Mesendoderm (in vitro differentiated cells): ENCODE data around the gene MOB4.

ENCODE experiments used
- DNase-seq: peaks from one replicate; pipeline ENCODE4 v3.0.0; 2013
- H2AK5ac ChIP-seq: 2 replicates; pipeline ENCODE4 v1.6.1; 2013; ENCODE audit warnings: low read length, inconsistent platforms
- H2BK120ac ChIP-seq: 2 replicates; pipeline ENCODE4 v1.6.1; 2013; ENCODE audit warnings: low read depth, mild to moderate bottlenecking, low read length, moderate library complexity, mixed read lengths
- H2BK15ac ChIP-seq: replicated peaks from 2 replicates; pipeline ENCODE4 v1.6.1; 2013; ENCODE audit warnings: low read depth, mild to moderate bottlenecking, moderate library complexity
- H2BK5ac ChIP-seq: 2 replicates; pipeline ENCODE4 v1.6.1; 2013; ENCODE audit warnings: low read length, inconsistent platforms
- H3K18ac ChIP-seq: 2 replicates; pipeline ENCODE4 v1.6.1; 2013; ENCODE audit warnings: mild to moderate bottlenecking, low read length, mixed read lengths
- H3K23ac ChIP-seq: one replicate; pipeline ENCODE4 v1.6.1; 2013; ENCODE audit warnings: low read length
- H3K27ac ChIP-seq: 2 replicates; pipeline ENCODE4 v1.5.1; 2013; ENCODE audit warnings: low read depth, mild to moderate bottlenecking, inconsistent platforms, low read length, moderate library complexity
- H3K27me3 ChIP-seq: 2 replicates; pipeline ENCODE4 v1.6.1; 2013; ENCODE audit warnings: low read length, control low read depth, mild to moderate bottlenecking, inconsistent platforms; ENCODE audit not compliant: insufficient read depth, poor library complexity
- H3K36me3 ChIP-seq: 2 replicates; pipeline ENCODE4 v1.6.1; 2013; ENCODE audit warnings: low read length, inconsistent platforms; ENCODE audit not compliant: control insufficient read depth, insufficient read depth
- H3K4ac ChIP-seq: one replicate; pipeline ENCODE4 v1.6.1; 2013; ENCODE audit warnings: low read depth, mild to moderate bottlenecking, low read length, moderate library complexity
- H3K4me1 ChIP-seq: 2 replicates; pipeline ENCODE4 v1.6.1; 2013; ENCODE audit warnings: low read depth, low read length, inconsistent platforms; ENCODE audit not compliant: control insufficient read depth
- H3K4me2 ChIP-seq: 2 replicates; pipeline ENCODE4 v1.6.1; 2013; ENCODE audit warnings: low read length
- H3K4me3 ChIP-seq: 2 replicates; pipeline ENCODE4 v1.5.1; 2013; ENCODE audit warnings: mild to moderate bottlenecking, low read length
- H3K56ac ChIP-seq: one replicate; pipeline ENCODE4 v1.6.1; 2013; ENCODE audit warnings: low read length
- H3K79me1 ChIP-seq: 2 replicates; pipeline ENCODE4 v1.6.1; 2013; ENCODE audit warnings: low read length, inconsistent platforms
- H3K79me2 ChIP-seq: 2 replicates; pipeline ENCODE4 v1.6.1; 2013; ENCODE audit warnings: mild to moderate bottlenecking, low read length; ENCODE audit not compliant: control insufficient read depth, insufficient read depth
- H3K9ac ChIP-seq: 2 replicates; pipeline ENCODE4 v1.6.1; 2013; ENCODE audit warnings: low read length, inconsistent platforms
- H4K5ac ChIP-seq: one replicate; pipeline ENCODE4 v1.6.1; 2013; ENCODE audit warnings: low read length
- H4K8ac ChIP-seq: one replicate; pipeline ENCODE4 v1.6.1; 2013; ENCODE audit warnings: low read depth, mild to moderate bottlenecking, control low read depth, low read length, moderate library complexity
- WGBS: extraction: QIAGEN DNeasy Blood & Tissue Kit; methylation state at CpG from one replicate; pipeline ENCODE4 v1.1.7; 2013; ENCODE audit warnings: low lambda C conversion rate, missing lambda C conversion rate; ENCODE audit not compliant: insufficient coverage; ENCODE audit errors: extremely low coverage; 5-methylcytosine and 5-hydroxymethylcytosine counted together

The MOB4 gene

GRCh38 chr2:197515315-197515738, 539 bp upstream of the MOB4 start:
- no peaks in the 10 kb centered on the region for H3K36me3 ChIP-seq
- H3K4ac ChIP-seq = no peak overlapping the region
- peak overlapping the region; percentile 53 for H3K18ac ChIP-seq
- H3K9ac ChIP-seq = peak overlapping the region; percentile 73
- H3K4me2 ChIP-seq = peak overlapping the region; percentile 49
- WGBS = no CpG with 5 or more reads among the region's 16 CpGs
- H3K23ac ChIP-seq = no peak overlapping the region
- H2AK5ac ChIP-seq = no peak overlapping the region
- peak overlapping the region; percentile 24 for H2BK5ac ChIP-seq
- no peak overlapping the region for H4K5ac ChIP-seq
- peak overlapping the region; percentile 23 for H2BK15ac ChIP-seq
- peak overlapping the region; percentile 27 for H3K4me3 ChIP-seq
- no peak overlapping the region for H4K8ac ChIP-seq
- peak overlapping the region; percentile 57 for H3K27ac ChIP-seq
- H2BK120ac ChIP-seq = peak overlapping the region; percentile 5
- H3K27me3 ChIP-seq = no peaks in the 10 kb centered on the region
- no peak for DNase-seq
- H3K4me1 ChIP-seq = no peaks in the 10 kb centered on the region
- peaks cover 32% of the 10 kb centered on the region for H3K79me2 ChIP-seq
- no peaks in the 10 kb centered on the region for H3K79me1 ChIP-seq
- H3K56ac ChIP-seq = peak overlapping the region; percentile 98

GRCh38 chr2:197516393-197516761, 511 bp downstream of the MOB4 start:
- no peak overlapping the region for H3K23ac ChIP-seq
- peak; percentile 65 for DNase-seq
- H2BK15ac ChIP-seq = no peak overlapping the region
- H3K79me2 ChIP-seq = peaks cover 35% of the 10 kb centered on the region
- H3K79me1 ChIP-seq = no peaks in the 10 kb centered on the region
- H3K4me3 ChIP-seq = peak overlapping the region; percentile 90
- peak overlapping the region; percentile 96 for H3K9ac ChIP-seq
- no peaks in the 10 kb centered on the region for H3K27me3 ChIP-seq
- no peak overlapping the region for H4K5ac ChIP-seq
- H3K18ac ChIP-seq = peak overlapping the region; percentile 25
- no peaks in the 10 kb centered on the region for H3K4me1 ChIP-seq
- H3K4ac ChIP-seq = peak overlapping the region; percentile 96
- H4K8ac ChIP-seq = no peak overlapping the region
- H2BK5ac ChIP-seq = no peak overlapping the region
- peak overlapping the region; percentile 98 for H3K56ac ChIP-seq
- H3K4me2 ChIP-seq = peak overlapping the region; percentile 75
- H2BK120ac ChIP-seq = peak overlapping the region; percentile 29
- H3K27ac ChIP-seq = peak overlapping the region; percentile 54
- no peak overlapping the region for H2AK5ac ChIP-seq
- WGBS = no CpG with 5 or more reads among the region's 17 CpGs
- H3K36me3 ChIP-seq = no peaks in the 10 kb centered on the region

GRCh38 chr2:197517150-197517549, 1.3 kb downstream of the MOB4 start:
- H3K79me1 ChIP-seq = no peaks in the 10 kb centered on the region
- peaks cover 39% of the 10 kb centered on the region for H3K79me2 ChIP-seq
- no peak overlapping the region for H2BK15ac ChIP-seq
- no peaks in the 10 kb centered on the region for H3K4me1 ChIP-seq
- H3K9ac ChIP-seq = peak overlapping the region; percentile 96
- no peaks in the 10 kb centered on the region for H3K36me3 ChIP-seq
- no peak overlapping the region for H3K4me3 ChIP-seq
- H3K4ac ChIP-seq = no peak overlapping the region
- H3K4me2 ChIP-seq = peak overlapping the region; percentile 20
- no CpG with 5 or more reads among the region's 2 CpGs for WGBS
- H3K18ac ChIP-seq = no peak overlapping the region
- no peak overlapping the region for H3K23ac ChIP-seq
- H3K27ac ChIP-seq = no peak overlapping the region
- H4K5ac ChIP-seq = no peak overlapping the region
- H2AK5ac ChIP-seq = no peak overlapping the region
- H3K27me3 ChIP-seq = no peaks in the 10 kb centered on the region
- no peak overlapping the region for H2BK120ac ChIP-seq
- no peak overlapping the region for H3K56ac ChIP-seq
- H2BK5ac ChIP-seq = no peak overlapping the region
- no peak for DNase-seq
- H4K8ac ChIP-seq = no peak overlapping the region

GRCh38 chr2:197538412-197538811, 22.5 kb downstream of the MOB4 start:
- Histone ChIP-seq H3K23ac (no peak overlapping the region), H3K79me2 (peaks cover 5% of the 10 kb centered on the region), H3K27ac (no peak overlapping the region), H2AK5ac (no peak overlapping the region), H3K56ac (no peak overlapping the region), H4K5ac (no peak overlapping the region), H3K18ac (no peak overlapping the region), H3K4me1 (no peaks in the 10 kb centered on the region), H3K4me2 (no peak overlapping the region), H3K79me1 (peaks cover 5% of the 10 kb centered on the region), H3K4me3 (no peak overlapping the region), H2BK15ac (no peak overlapping the region), H4K8ac (no peak overlapping the region), H3K27me3 (no peaks in the 10 kb centered on the region), H3K4ac (no peak overlapping the region), H3K36me3 (no peaks in the 10 kb centered on the region), H2BK5ac (no peak overlapping the region), H2BK120ac (no peak overlapping the region), H3K9ac (no peak overlapping the region)
- no peak for DNase-seq
- WGBS = no CpG with 5 or more reads among the region's 2 CpGs

- no peak overlapping the region for H3K27ac ChIP-seq
- no peak for DNase-seq
Measured at GRCh38 chr2:197539734-197540133, 23.9 kb downstream of the MOB4 start.

GRCh38 chr2:197543206-197543605, 27.3 kb downstream of the MOB4 start:
- WGBS = no CpG with 5 or more reads among the region's 3 CpGs

More at GRCh38 chr2:197539734-197540133, 23.9 kb downstream of the MOB4 start:
- Histone ChIP-seq H3K36me3 (no peaks in the 10 kb centered on the region), H4K5ac (no peak overlapping the region), H3K79me1 (peaks cover 1% of the 10 kb centered on the region), H2BK15ac (no peak overlapping the region), H3K4me2 (no peak overlapping the region), H2BK5ac (no peak overlapping the region), H3K4me1 (no peaks in the 10 kb centered on the region), H3K4me3 (no peak overlapping the region), H2BK120ac (no peak overlapping the region), H3K9ac (no peak overlapping the region), H3K27me3 (no peaks in the 10 kb centered on the region), H3K23ac (no peak overlapping the region), H4K8ac (no peak overlapping the region), H3K56ac (no peak overlapping the region), H3K4ac (no peak overlapping the region), H2AK5ac (no peak overlapping the region), H3K79me2 (peaks cover under 1% of the 10 kb centered on the region), H3K18ac (no peak overlapping the region)
- no CpG with 5 or more reads among the region's 1 CpG for WGBS

More at GRCh38 chr2:197543206-197543605, 27.3 kb downstream of the MOB4 start:
- Histone ChIP-seq H3K4me3 (no peak overlapping the region), H3K18ac (no peak overlapping the region), H3K36me3 (no peaks in the 10 kb centered on the region), H3K9ac (no peak overlapping the region), H3K4me1 (no peaks in the 10 kb centered on the region), H4K5ac (no peak overlapping the region), H3K27ac (no peak overlapping the region), H3K79me2 (no peaks in the 10 kb centered on the region), H3K4ac (no peak overlapping the region), H2BK15ac (no peak overlapping the region), H2AK5ac (no peak overlapping the region), H3K23ac (no peak overlapping the region), H3K4me2 (no peak overlapping the region), H3K79me1 (peaks cover 1% of the 10 kb centered on the region), H3K27me3 (no peaks in the 10 kb centered on the region), H3K56ac (no peak overlapping the region), H2BK5ac (no peak overlapping the region), H2BK120ac (no peak overlapping the region), H4K8ac (no peak overlapping the region)
- no peak for DNase-seq
